ENCODE measurements around the gene IPO11.
"Not testable (repeated sequence)": the region's sequence is repeated elsewhere in the genome, so short reads cannot be mapped to it uniquely, and the experiment has no call there.

IPO11 gene

GRCh38 chr5:62562867-62563266 lies 150.3 kb downstream of the IPO11 start:
- Histone ChIP-seq H3K9ac (ENCODE audit: low read depth, low read length, poor library complexity, severe bottlenecking) (no peak overlapping the region), H3K4me3 (ENCODE audit: low read length, poor library complexity, severe bottlenecking) (no peak overlapping the region), H3K79me2 (ENCODE audit: insufficient read depth, low read length) (no peaks in the 10 kb centered on the region), H3K27me3 (ENCODE audit: insufficient read depth, low read length, poor library complexity, severe bottlenecking) (no peaks in the 10 kb centered on the region), H3K36me3 (ENCODE audit: insufficient read depth, low read length) (peaks cover 21% of the 10 kb centered on the region; the same call in 1 of the 2 replicates), H2AFZ (ENCODE audit: low read length) (no peak overlapping the region), H4K20me1 (ENCODE audit: insufficient read depth, low read length, poor library complexity, severe bottlenecking) (no peaks in the 10 kb centered on the region), H3K4me2 (ENCODE audit: low read depth, low read length, poor library complexity, severe bottlenecking) (no peak overlapping the region), H3K4me1 (ENCODE audit: insufficient read depth, low read length, poor library complexity, severe bottlenecking) (peaks cover 32% of the 10 kb centered on the region), H3F3A (ENCODE audit: low read depth) (no peaks in the 10 kb centered on the region), H3K9me2 (replicated peaks; ENCODE audit: low read depth, low read length) (no peaks in the 10 kb centered on the region), H3K9me3 (ENCODE audit: insufficient read depth, low read depth, low read length) (peaks cover 7% of the 10 kb centered on the region; the same call in 1 of the 2 replicates)
- TF ChIP-seq, protein P1, sequence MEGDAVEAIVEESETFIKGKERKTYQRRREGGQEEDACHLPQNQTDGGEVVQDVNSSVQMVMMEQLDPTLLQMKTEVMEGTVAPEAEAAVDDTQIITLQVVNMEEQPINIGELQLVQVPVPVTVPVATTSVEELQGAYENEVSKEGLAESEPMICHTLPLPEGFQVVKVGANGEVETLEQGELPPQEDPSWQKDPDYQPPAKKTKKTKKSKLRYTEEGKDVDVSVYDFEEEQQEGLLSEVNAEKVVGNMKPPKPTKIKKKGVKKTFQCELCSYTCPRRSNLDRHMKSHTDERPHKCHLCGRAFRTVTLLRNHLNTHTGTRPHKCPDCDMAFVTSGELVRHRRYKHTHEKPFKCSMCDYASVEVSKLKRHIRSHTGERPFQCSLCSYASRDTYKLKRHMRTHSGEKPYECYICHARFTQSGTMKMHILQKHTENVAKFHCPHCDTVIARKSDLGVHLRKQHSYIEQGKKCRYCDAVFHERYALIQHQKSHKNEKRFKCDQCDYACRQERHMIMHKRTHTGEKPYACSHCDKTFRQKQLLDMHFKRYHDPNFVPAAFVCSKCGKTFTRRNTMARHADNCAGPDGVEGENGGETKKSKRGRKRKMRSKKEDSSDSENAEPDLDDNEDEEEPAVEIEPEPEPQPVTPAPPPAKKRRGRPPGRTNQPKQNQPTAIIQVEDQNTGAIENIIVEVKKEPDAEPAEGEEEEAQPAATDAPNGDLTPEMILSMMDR (conservative IDR thresholded peaks at IDR 0.05; ENCODE audit: low read length), result 0 out of 2 replicates have a peak, but pooled peaks have one; percentile 18
- TF ChIP-seq EZH2phosphoT487 (IDR thresholded peaks at IDR 0.05; ENCODE audit: borderline replicate concordance), result no peak

DNA sequence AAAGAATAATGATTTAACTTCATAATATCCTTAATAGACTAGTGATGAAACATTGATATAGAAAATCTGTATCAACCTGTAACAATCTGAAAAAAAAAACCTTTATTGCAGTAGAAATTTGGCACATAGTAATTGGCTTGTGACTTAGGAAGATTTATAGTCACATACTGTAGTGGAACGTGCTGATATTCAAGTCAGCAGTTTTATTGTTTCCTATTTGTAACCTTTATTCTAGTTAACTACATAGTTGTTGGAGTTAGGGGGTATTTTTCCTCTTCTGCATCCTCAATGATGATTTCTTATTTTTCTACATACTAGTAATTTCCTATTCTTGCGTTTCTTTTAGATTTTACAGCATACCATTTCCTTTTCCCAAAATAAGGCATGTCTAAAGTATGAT lies 151.5 kb downstream of the IPO11 start:
- H3K79me2 ChIP-seq (ENCODE audit: insufficient read depth, low read length), result peaks cover 4% of the 10 kb centered on the region; the same call in 1 of the 2 replicates
- no peaks in the 10 kb centered on the region for H3F3A ChIP-seq (ENCODE audit: low read depth)
- no peaks in the 10 kb centered on the region for H4K20me1 ChIP-seq (ENCODE audit: insufficient read depth, low read length, poor library complexity, severe bottlenecking)
- TF ChIP-seq, protein P1 (conservative IDR thresholded peaks at IDR 0.05; ENCODE audit: low read length), result no peak
- no peak for TF ChIP-seq EZH2phosphoT487 (IDR thresholded peaks at IDR 0.05; ENCODE audit: borderline replicate concordance)
- no peak overlapping the region for H3K4me3 ChIP-seq (ENCODE audit: low read length, poor library complexity, severe bottlenecking)
- H3K9me2 ChIP-seq (replicated peaks; ENCODE audit: low read depth, low read length), result no peaks in the 10 kb centered on the region
- H3K9me3 ChIP-seq (ENCODE audit: insufficient read depth, low read depth, low read length), result peaks cover 10% of the 10 kb centered on the region; the same call in 1 of the 2 replicates
- H3K36me3 ChIP-seq (ENCODE audit: insufficient read depth, low read length), result peaks cover 30% of the 10 kb centered on the region; the same call in 1 of the 2 replicates
- no peak overlapping the region for H2AFZ ChIP-seq (ENCODE audit: low read length)
- peaks cover 32% of the 10 kb centered on the region for H3K4me1 ChIP-seq (ENCODE audit: insufficient read depth, low read length, poor library complexity, severe bottlenecking)
- no peak overlapping the region for H3K9ac ChIP-seq (ENCODE audit: low read depth, low read length, poor library complexity, severe bottlenecking)
- H3K27me3 ChIP-seq (ENCODE audit: insufficient read depth, low read length, poor library complexity, severe bottlenecking), result no peaks in the 10 kb centered on the region
- peak overlapping the region; percentile 45 for H3K4me2 ChIP-seq (ENCODE audit: low read depth, low read length, poor library complexity, severe bottlenecking)

DNA sequence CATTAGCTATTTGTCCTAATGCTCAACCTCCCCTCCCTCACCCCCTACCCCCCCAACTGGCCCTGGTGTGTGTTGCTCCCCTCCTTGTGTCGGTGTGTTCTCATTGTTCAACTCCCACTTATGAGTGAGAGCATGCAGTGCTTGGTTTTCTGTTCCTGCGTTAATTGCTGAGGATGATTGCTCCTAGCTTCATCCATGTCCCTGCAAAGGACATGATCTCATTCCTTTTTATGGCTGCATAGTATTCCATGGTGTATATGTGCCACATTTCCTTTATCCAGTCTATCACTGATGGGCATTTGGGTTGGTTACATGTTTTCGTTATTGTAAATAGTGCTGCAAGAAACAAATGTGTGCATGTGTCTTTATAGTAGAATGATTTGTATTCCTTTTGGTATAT lies 153.2 kb downstream of the IPO11 start:
- H3K9me2 ChIP-seq (replicated peaks; ENCODE audit: low read depth, low read length); H3K9ac ChIP-seq (ENCODE audit: low read depth, low read length, poor library complexity, severe bottlenecking); H3K4me2 ChIP-seq (ENCODE audit: low read depth, low read length, poor library complexity, severe bottlenecking); H2AFZ ChIP-seq (ENCODE audit: low read length); H3K79me2 ChIP-seq (ENCODE audit: insufficient read depth, low read length); H3K4me3 ChIP-seq (ENCODE audit: low read length, poor library complexity, severe bottlenecking); H3K27me3 ChIP-seq (ENCODE audit: insufficient read depth, low read length, poor library complexity, severe bottlenecking); H4K20me1 ChIP-seq (ENCODE audit: insufficient read depth, low read length, poor library complexity, severe bottlenecking); H3F3A ChIP-seq (ENCODE audit: low read depth): not testable (repeated sequence)
- Histone ChIP-seq H3K9me3 (ENCODE audit: insufficient read depth, low read depth, low read length) (peaks cover 10% of the 10 kb centered on the region; the same call in 1 of the 2 replicates), H3K36me3 (ENCODE audit: insufficient read depth, low read length) (peaks cover 26% of the 10 kb centered on the region; the same call in 1 of the 2 replicates), H3K4me1 (ENCODE audit: insufficient read depth, low read length, poor library complexity, severe bottlenecking) (peaks cover 37% of the 10 kb centered on the region)

- Histone ChIP-seq H3K4me1 (ENCODE audit: insufficient read depth, low read length, poor library complexity, severe bottlenecking) (peaks cover 24% of the 10 kb centered on the region), H3K4me3 (ENCODE audit: low read length, poor library complexity, severe bottlenecking) (no peak overlapping the region), H4K20me1 (ENCODE audit: insufficient read depth, low read length, poor library complexity, severe bottlenecking) (no peaks in the 10 kb centered on the region), H3K9ac (ENCODE audit: low read depth, low read length, poor library complexity, severe bottlenecking) (no peak overlapping the region), H3K36me3 (ENCODE audit: insufficient read depth, low read length) (peaks cover 26% of the 10 kb centered on the region; the same call in 1 of the 2 replicates), H3K4me2 (ENCODE audit: low read depth, low read length, poor library complexity, severe bottlenecking) (no peak overlapping the region), H2AFZ (ENCODE audit: low read length) (no peak overlapping the region), H3K9me2 (replicated peaks; ENCODE audit: low read depth, low read length) (no peaks in the 10 kb centered on the region), H3K9me3 (ENCODE audit: insufficient read depth, low read depth, low read length) (peaks cover 10% of the 10 kb centered on the region; the same call in 1 of the 2 replicates), H3F3A (ENCODE audit: low read depth) (no peaks in the 10 kb centered on the region), H3K27me3 (ENCODE audit: insufficient read depth, low read length, poor library complexity, severe bottlenecking) (no peaks in the 10 kb centered on the region), H3K79me2 (ENCODE audit: insufficient read depth, low read length) (peaks cover 5% of the 10 kb centered on the region; the same call in 1 of the 2 replicates)
- TF ChIP-seq, protein P1 (conservative IDR thresholded peaks at IDR 0.05; ENCODE audit: low read length), result no peak
- no peak for TF ChIP-seq EZH2phosphoT487 (IDR thresholded peaks at IDR 0.05; ENCODE audit: borderline replicate concordance)
Observed at GRCh38 chr5:62568143-62568542, 155.6 kb downstream of the IPO11 start.

Measured in Loucy (cell line).